GM23248 (cell line): ENCODE results near the gene PEPD. TPM values are rescaled to one million over a fixed set of nuclear protein-coding genes. Genes with fewer than 3 reads are reported as not detected.

Experiments used
- DNase-seq: peaks from one replicate; pipeline ENCODE4 v3.0.0-alpha.2; 2015
- H2AFZ ChIP-seq: fragments of 200-600 bp; sonication (generic); 2 replicates; pipeline ENCODE4 v1.6.1; 2016; ENCODE audit warnings: antibody characterized with exemption
- H3F3A ChIP-seq: fragments of 200-600 bp; sonication (generic); 2 replicates; pipeline ENCODE4 v1.6.1; 2016; ENCODE audit warnings: mild to moderate bottlenecking, antibody characterized with exemption, mixed run types; ENCODE audit not compliant: insufficient read depth
- H3K27ac ChIP-seq: fragments of 200-600 bp; sonication (generic); 2 replicates; pipeline ENCODE4 v1.5.1; 2016; ENCODE audit warnings: mild to moderate bottlenecking
- H3K27me3 ChIP-seq: fragments of 200-600 bp; sonication (generic); replicated peaks from 2 replicates; pipeline ENCODE4 v1.6.1; 2016; ENCODE audit warnings: mild to moderate bottlenecking; ENCODE audit not compliant: insufficient read depth
- H3K36me3 ChIP-seq: fragments of 200-600 bp; sonication (generic); 2 replicates; pipeline ENCODE4 v1.6.1; 2016; ENCODE audit warnings: low read depth, mild to moderate bottlenecking
- H3K4me1 ChIP-seq: fragments of 200-600 bp; sonication (generic); 2 replicates; pipeline ENCODE4 v1.6.1; 2016; ENCODE audit warnings: mild to moderate bottlenecking; ENCODE audit not compliant: insufficient read depth
- H3K4me2 ChIP-seq: fragments of 200-600 bp; sonication (generic); one replicate; pipeline ENCODE4 v1.6.1; 2016; ENCODE audit warnings: mild to moderate bottlenecking; ENCODE audit not compliant: unreplicated experiment
- H3K4me3 ChIP-seq: fragments of 200-600 bp; sonication (generic); 2 replicates; pipeline ENCODE4 v1.5.1; 2016; ENCODE audit warnings: mild to moderate bottlenecking
- H3K79me2 ChIP-seq: fragments of 200-600 bp; sonication (generic); 2 replicates; pipeline ENCODE4 v1.6.1; 2016; ENCODE audit warnings: mild to moderate bottlenecking; ENCODE audit not compliant: insufficient read depth
- H3K9ac ChIP-seq: fragments of 200-600 bp; sonication (generic); 2 replicates; pipeline ENCODE4 v1.6.1; 2016; ENCODE audit warnings: mild to moderate bottlenecking
- H3K9me2 ChIP-seq: fragments of 200-600 bp; sonication (generic); 2 replicates; pipeline ENCODE4 v1.6.1; 2016; ENCODE audit warnings: mixed run types, mild to moderate bottlenecking, moderate library complexity; ENCODE audit not compliant: insufficient read depth
- H3K9me3 ChIP-seq: fragments of 200-600 bp; sonication (generic); one replicate; pipeline ENCODE4 v1.6.1; 2017; ENCODE audit warnings: low read depth
- H4K20me1 ChIP-seq: fragments of 200-600 bp; sonication (generic); 2 replicates; pipeline ENCODE4 v1.6.0; 2016; ENCODE audit not compliant: insufficient read depth
- EZH2 ChIP-seq: fragments of 200-600 bp; sonication (generic); IDR thresholded peaks from 2 replicates; pipeline ENCODE4 v1.6.1; 2018; ENCODE audit warnings: antibody characterized with exemption, mild to moderate bottlenecking; ENCODE audit not compliant: insufficient read depth, poor library complexity, severe bottlenecking
- EZH2phosphoT487 ChIP-seq: fragments of 200-600 bp; sonication (generic); IDR thresholded peaks from 2 replicates; pipeline ENCODE4 v1.6.1; 2018; ENCODE audit warnings: antibody characterized with exemption, moderate library complexity, mild to moderate bottlenecking, low read depth; ENCODE audit not compliant: insufficient read depth
- WGBS, 2 experiments: methylation state at CpG; one replicate each; pipeline ENCODE4 v1.1.6; 2015 to 2017; ENCODE audit warnings: low lambda C conversion rate in 2 of 2, low coverage in 1 of 2; ENCODE audit errors: missing lambda C conversion rate in 2 of 2; 5-methylcytosine and 5-hydroxymethylcytosine counted together
- in situ Hi-C: fragments of 300-500 bp; cut with MboI; formaldehyde crosslinking; loops from 2 replicates; pipeline ENCODE4 v1.15.0; 2020
- polyA plus RNA-seq: library from polyadenylated mRNA; unstranded; fragments of >200 nt; fragmentation: Nextera tagmentation; extraction: Ambion mirVana; gene quantifications from 2 replicates; pipeline ENCODE4 v1.2.1, GENCODE V29; 2016
- total RNA-seq: library from RNA; depleted of rRNA; stranded (reverse); fragments of >200 nt; shearing (Covaris generic); gene quantifications from 2 replicates; pipeline ENCODE4 v1.2.3, GENCODE V29; 2014

Gene PEPD
- total and polyA plus RNA-seq, 2 experiments from 2014 or later = 54.8 to 86.5 TPM

DNA sequence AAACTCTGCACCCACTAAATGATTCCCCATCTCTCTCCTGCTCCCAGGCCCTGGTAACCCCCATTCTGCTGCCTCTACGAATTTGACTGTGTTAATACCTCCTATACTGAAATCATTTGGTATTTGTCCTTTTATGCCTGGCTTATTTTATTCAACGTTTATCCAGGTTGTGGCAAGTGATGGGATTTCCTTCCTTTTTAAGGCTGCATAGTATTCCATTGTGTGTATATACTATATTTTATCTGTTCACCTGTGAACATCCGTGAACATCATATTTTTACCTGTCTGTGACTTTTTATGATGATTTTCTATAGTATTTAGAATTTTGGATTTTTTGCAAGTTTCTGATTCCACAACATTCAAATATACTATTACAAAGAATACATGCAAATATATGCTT, 162.0 kb downstream of the PEPD start:
- Histone ChIP-seq H3K79me2 (no peaks in the 10 kb centered on the region), H3K4me3 (no peak overlapping the region), H3K4me2 (no peak overlapping the region), H3K27ac (no peak overlapping the region), H3K4me1 (no peaks in the 10 kb centered on the region), H3K9me3 (peaks cover 7% of the 10 kb centered on the region), H3K27me3 (peaks cover 51% of the 10 kb centered on the region), H2AFZ (no peak overlapping the region), H3K9me2 (no peaks in the 10 kb centered on the region), H3K36me3 (no peaks in the 10 kb centered on the region), H3K9ac (no peak overlapping the region), H3F3A (no peaks in the 10 kb centered on the region), H4K20me1 (no peaks in the 10 kb centered on the region)
- WGBS, 2 experiments = 39 to 42% methylated on average over 3 of the region's 3 CpGs
- TF ChIP-seq EZH2 = no peak
- no peak for TF ChIP-seq EZH2phosphoT487
- no peak for DNase-seq
- in situ Hi-C loops = no loop called here

DNA sequence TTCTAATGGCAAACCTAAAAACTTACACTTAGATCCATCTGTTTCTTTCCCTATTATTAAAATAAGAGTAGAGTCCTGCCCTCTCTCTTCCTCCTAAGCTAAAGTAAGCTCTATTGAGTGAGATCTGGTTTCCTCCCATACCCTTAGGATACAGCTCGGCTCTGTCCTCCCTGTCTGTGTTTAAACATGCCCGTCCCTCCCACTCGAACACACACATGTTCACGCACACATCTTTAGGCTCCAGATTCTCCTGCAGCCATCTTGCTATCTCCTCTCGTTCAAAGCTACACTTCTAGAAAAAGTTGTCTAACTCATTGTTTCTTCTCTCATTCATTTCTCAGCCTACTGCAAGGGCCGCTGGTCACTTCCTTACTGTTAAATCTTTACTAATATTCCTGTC, 163.2 kb downstream of the PEPD start:
- no peak overlapping the region for H2AFZ ChIP-seq
- no peaks in the 10 kb centered on the region for H3K36me3 ChIP-seq
- TF ChIP-seq EZH2 = no peak
- no peak for TF ChIP-seq EZH2phosphoT487
- H3K9me2 ChIP-seq = no peaks in the 10 kb centered on the region
- no peak overlapping the region for H3K27ac ChIP-seq
- H3K9ac ChIP-seq = no peak overlapping the region
- 66 to 69% methylated on average over 6 of the region's 6 CpGs for WGBS, 2 experiments
- DNase-seq = no peak
- peaks cover 42% of the 10 kb centered on the region for H3K27me3 ChIP-seq
- peaks cover 7% of the 10 kb centered on the region for H3K9me3 ChIP-seq
- H3K4me2 ChIP-seq = no peak overlapping the region
- H3F3A ChIP-seq = no peaks in the 10 kb centered on the region
- H3K79me2 ChIP-seq = no peaks in the 10 kb centered on the region
- no peaks in the 10 kb centered on the region for H3K4me1 ChIP-seq
- in situ Hi-C loops = no loop called here
- H4K20me1 ChIP-seq = no peaks in the 10 kb centered on the region
- no peak overlapping the region for H3K4me3 ChIP-seq

DNA sequence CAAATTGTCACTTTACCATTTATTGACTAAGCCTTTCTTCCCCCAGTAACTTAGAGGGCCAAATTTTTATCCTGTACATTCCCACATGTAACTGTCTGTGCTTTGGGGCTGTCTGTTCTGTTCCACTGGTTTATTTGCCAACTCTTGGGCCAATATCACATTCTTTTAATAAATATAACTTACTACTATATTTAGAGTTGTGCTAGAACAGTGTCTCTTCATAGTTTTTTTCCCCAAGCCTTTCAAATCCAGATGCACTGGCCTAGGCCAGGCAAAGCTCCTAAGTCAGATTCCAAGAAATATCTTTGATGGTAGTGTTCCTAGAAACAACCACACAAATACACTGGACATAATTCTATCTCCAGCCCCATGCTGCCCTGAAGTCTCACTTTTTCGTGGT, 164.0 kb downstream of the PEPD start:
- no peak overlapping the region for H2AFZ ChIP-seq
- no peak overlapping the region for H3K27ac ChIP-seq
- no peaks in the 10 kb centered on the region for H3K36me3 ChIP-seq
- no peak for TF ChIP-seq EZH2phosphoT487
- no peak for TF ChIP-seq EZH2
- H3K4me2 ChIP-seq = no peak overlapping the region
- in situ Hi-C loops = no loop called here
- DNase-seq = no peak
- H3K9me3 ChIP-seq = peaks cover 7% of the 10 kb centered on the region
- H4K20me1 ChIP-seq = no peaks in the 10 kb centered on the region
- no peak overlapping the region for H3K9ac ChIP-seq
- no peaks in the 10 kb centered on the region for H3K9me2 ChIP-seq
- no peaks in the 10 kb centered on the region for H3F3A ChIP-seq
- no peaks in the 10 kb centered on the region for H3K79me2 ChIP-seq
- H3K27me3 ChIP-seq = peaks cover 36% of the 10 kb centered on the region
- H3K4me3 ChIP-seq = no peak overlapping the region
- no peaks in the 10 kb centered on the region for H3K4me1 ChIP-seq
- 0% methylated on average over 1 of the region's 1 CpG for WGBS, 2 experiments

DNA sequence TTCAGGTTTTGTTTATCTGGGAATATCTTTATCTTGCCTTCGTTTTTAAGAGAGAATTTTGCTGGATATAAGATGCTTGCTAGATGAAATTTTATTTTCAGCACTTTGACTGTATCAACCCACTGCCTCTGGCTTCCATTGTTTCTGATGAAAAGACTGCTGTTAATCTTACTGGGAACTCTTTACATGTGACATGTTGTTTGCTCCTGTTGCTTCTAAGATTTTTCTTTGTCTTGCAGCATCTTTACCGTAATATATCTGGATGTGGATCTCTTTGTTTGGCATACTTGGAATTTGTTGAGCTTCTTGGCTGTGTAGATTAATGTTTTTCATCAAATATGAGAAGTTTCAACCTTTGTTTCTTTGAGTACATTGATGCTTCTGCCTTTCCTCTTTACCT, 166.1 kb downstream of the PEPD start:
- H3K4me1 ChIP-seq = peaks cover 5% of the 10 kb centered on the region; the same call in 1 of the 2 replicates
- in situ Hi-C loops = no loop called here
- H3K4me3 ChIP-seq = no peak overlapping the region
- no peaks in the 10 kb centered on the region for H3K36me3 ChIP-seq
- H3K9me3 ChIP-seq = peaks cover 7% of the 10 kb centered on the region
- no peaks in the 10 kb centered on the region for H3K9me2 ChIP-seq
- H3K27me3 ChIP-seq = peaks cover 22% of the 10 kb centered on the region; the same call in 1 of the 2 replicates
- 0 out of 2 replicates have a peak, but pooled peaks cover 7% of the 10 kb centered on the region for H3F3A ChIP-seq
- no peak overlapping the region for H3K27ac ChIP-seq
- H3K79me2 ChIP-seq = no peaks in the 10 kb centered on the region
- 44 to 52% methylated on average over 2 of the region's 2 CpGs for WGBS, 2 experiments
- H3K4me2 ChIP-seq = no peak overlapping the region
- no peak overlapping the region for H3K9ac ChIP-seq
- H2AFZ ChIP-seq = no peak overlapping the region
- no peaks in the 10 kb centered on the region for H4K20me1 ChIP-seq
- DNase-seq = no peak
- TF ChIP-seq EZH2 (no peak), EZH2phosphoT487 (no peak)
